IMR-90 (cell line): Measurements from ENCODE around the gene HSD17B4.

Source experiments
- CEBPB ChIP-seq: IDR thresholded peaks from 2 replicates; pipeline ENCODE4 v1.6.1; 2012; ENCODE audit warnings: low read depth, low read length, improper control_type of control experiment
- FOS ChIP-seq: fragments of 150-350 bp; IDR thresholded peaks from 2 replicates; pipeline ENCODE4 v1.6.1; 2016; ENCODE audit warnings: low read depth, low read length
- MAZ ChIP-seq: IDR thresholded peaks from 2 replicates; pipeline ENCODE4 v1.6.1; 2012; ENCODE audit warnings: low read depth, mild to moderate bottlenecking, low read length, improper control_type of control experiment, moderate library complexity, borderline replicate concordance
- NFE2L2 ChIP-seq: fragments of 150-350 bp; IDR thresholded peaks from 2 replicates; pipeline ENCODE4 v1.6.1; 2016; ENCODE audit warnings: low read depth, mild to moderate bottlenecking, low read length
- POLR2A ChIP-seq: IDR thresholded peaks from 2 replicates; pipeline ENCODE4 v1.6.1; 2012; ENCODE audit warnings: mild to moderate bottlenecking, low read depth, low read length
- RFX5 ChIP-seq: IDR thresholded peaks from 2 replicates; pipeline ENCODE4 v1.8.0; 2012; ENCODE audit warnings: low read depth, mild to moderate bottlenecking, low read length, moderate library complexity
- SMC3 ChIP-seq: fragments of 150-350 bp; IDR thresholded peaks from 2 replicates; pipeline ENCODE4 v1.6.1; 2016; ENCODE audit warnings: low read depth, mild to moderate bottlenecking, antibody characterized with exemption, low read length, moderate library complexity
- TF ChIP-seq, protein P1 (sequence below): conservative IDR thresholded peaks from 2 replicates; pipeline ENCODE4 v1.5.1; 2012; ENCODE audit warnings: mild to moderate bottlenecking, low read depth, low read length, improper control_type of control experiment

DNA sequence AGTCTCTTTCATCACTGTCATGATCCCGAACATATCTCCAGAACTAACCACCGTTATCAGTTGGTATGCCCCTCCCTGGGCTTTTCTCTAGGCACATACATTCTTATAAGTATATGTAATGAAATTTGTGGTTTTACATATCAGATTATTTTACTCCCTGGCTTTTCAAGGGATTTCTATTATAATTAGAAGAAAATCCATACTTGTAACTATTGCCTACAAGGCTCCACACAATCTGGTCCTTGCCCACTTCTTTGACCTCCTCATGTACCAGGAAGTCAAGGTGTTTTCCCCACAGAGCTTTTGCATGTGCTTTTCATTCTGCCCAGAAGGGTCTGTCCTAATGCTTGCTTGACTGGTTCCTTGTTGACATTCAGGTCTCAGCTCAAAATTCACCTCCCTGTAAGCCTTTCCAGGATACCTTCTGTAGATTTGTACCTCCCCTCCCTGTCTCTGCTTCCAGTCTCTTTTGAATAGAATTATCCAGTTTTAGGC is 33.6 kb upstream of the HSD17B4 start:
- no peak for TF ChIP-seq POLR2A
- TF ChIP-seq, protein P1, sequence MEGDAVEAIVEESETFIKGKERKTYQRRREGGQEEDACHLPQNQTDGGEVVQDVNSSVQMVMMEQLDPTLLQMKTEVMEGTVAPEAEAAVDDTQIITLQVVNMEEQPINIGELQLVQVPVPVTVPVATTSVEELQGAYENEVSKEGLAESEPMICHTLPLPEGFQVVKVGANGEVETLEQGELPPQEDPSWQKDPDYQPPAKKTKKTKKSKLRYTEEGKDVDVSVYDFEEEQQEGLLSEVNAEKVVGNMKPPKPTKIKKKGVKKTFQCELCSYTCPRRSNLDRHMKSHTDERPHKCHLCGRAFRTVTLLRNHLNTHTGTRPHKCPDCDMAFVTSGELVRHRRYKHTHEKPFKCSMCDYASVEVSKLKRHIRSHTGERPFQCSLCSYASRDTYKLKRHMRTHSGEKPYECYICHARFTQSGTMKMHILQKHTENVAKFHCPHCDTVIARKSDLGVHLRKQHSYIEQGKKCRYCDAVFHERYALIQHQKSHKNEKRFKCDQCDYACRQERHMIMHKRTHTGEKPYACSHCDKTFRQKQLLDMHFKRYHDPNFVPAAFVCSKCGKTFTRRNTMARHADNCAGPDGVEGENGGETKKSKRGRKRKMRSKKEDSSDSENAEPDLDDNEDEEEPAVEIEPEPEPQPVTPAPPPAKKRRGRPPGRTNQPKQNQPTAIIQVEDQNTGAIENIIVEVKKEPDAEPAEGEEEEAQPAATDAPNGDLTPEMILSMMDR, result no peak
- no peak for TF ChIP-seq NFE2L2
- no peak for TF ChIP-seq RFX5
- no peak for TF ChIP-seq MAZ
- TF ChIP-seq FOS, result no peak
- no peak for TF ChIP-seq CEBPB
- no peak for TF ChIP-seq SMC3
